Hair follicular keratinocyte (primary cell): ENCODE data around the gene ERCC5. TPM values are rescaled to one million over a fixed set of nuclear protein-coding genes. Genes with fewer than 3 reads are reported as not detected.

ENCODE experiments used
- total RNA-seq: library from RNA; depleted of rRNA; stranded (reverse); fragments of >200 nt; gene quantifications from 2 replicates; pipeline ENCODE4 v1.2.3, GENCODE V29; 2015

The ERCC5 gene
- total RNA-seq, result 48.4 and 50.2 TPM in 2 replicates

GRCh38 chr13:102845630-102846260 is at the start of gene ERCC5:
ERCC5 (plus strand) TSS chr13:102846032; CDS start chr13:102846267, 235 bp downstream.

DNA sequence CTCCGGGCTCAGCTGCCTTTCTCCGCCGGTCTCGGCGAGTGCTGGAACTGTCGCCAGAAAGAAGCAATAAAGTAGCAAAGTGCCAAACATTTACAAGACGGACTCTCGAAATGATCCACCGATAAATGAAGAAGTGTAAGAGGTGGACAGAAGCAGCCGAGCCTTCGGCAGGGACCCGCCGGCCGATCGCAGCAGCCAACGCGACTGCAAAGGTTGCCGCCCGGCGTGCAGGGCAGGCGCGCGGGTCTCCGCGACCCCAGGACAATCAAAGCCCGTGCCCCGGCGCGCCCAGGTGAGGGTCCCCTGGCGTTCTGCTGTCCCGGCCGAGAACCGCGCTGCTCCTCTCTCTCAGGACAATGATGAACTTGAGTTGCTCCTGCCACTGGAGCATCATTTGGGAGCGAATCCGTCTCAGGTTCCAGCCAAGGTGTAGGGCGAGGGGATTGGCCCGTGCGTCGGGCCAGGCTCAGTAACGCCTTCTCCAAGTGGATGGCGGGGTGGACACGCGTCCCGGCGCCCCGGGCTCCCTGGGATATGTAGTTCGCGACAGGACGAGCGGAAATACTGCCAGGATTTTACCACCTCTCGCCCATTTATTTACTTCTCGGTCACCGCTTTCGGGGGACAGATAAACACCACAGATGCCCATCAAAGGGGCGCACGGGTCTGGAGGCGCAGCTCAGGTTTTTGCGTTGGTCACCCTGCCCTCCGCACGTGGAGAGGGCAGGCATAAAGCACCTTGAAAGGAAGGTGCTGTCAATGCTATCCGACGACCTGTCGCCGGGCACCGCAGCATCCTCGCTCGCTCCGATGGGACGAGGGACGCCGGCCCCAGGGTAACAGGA is 47.0 kb upstream of the ERCC5 start, which contains the start of the genes BIVM and POGLUT2:
BIVM (plus strand) TSS at position 539 of the 845 bp plus-strand sequence. CDS start 8,149 bp downstream, outside the sequence.
POGLUT2 (minus strand) TSS at position 396 of the 845 bp plus-strand sequence; CDS start at position 90, 306 bp downstream.

Other genes starting within 250 kb of the ERCC5 start
- 21.7 and 34.7 TPM in 2 replicates for gene TPP2, start 249.0 kb upstream of the ERCC5 start, total RNA-seq
- not detected in 2 replicates for gene METTL21C, start 151.0 kb upstream of the ERCC5 start, total RNA-seq
- gene TEX30, start 72.2 kb upstream of the ERCC5 start, total RNA-seq, result 14.3 and 25.5 TPM in 2 replicates
- 7.2 and 10.1 TPM in 2 replicates for gene POGLUT2, start 47.1 kb upstream of the ERCC5 start, total RNA-seq
- 14.4 and 16.9 TPM in 2 replicates for gene BIVM, start 46.9 kb upstream of the ERCC5 start, total RNA-seq
- gene SLC10A2, start 220.4 kb downstream of the ERCC5 start, total RNA-seq, result not detected in 2 replicates